GM12878 (cell line): ENCODE measurements around the gene SHISA6. TPM values are rescaled to one million over a fixed set of nuclear protein-coding genes. Genes with fewer than 3 reads are reported as not detected.

Source experiments
- ATAC-seq: fragments of 200-7000 bp; cut with Tn5 transposase; 3 replicates; pipeline ENCODE4 v1.9.1; 2020; ENCODE audit warnings: mild to moderate bottlenecking, moderate library complexity
- BruUV-seq: library from RNA; stranded (reverse); fragments of 400-500 nt; replicated peaks from 2 replicates; lab custom pipeline; 2021; lab: Mats Ljungman, UMichigan
- CTCF ChIA-PET: fragments of 300-600 bp; sonication (Branson Sonifier 250); formaldehyde crosslinking; extraction: SDS; loops from one replicate; lab custom pipeline; 2021; ENCODE audit warnings: inconsistent platforms; lab: Yijun Ruan, JAX
- POLR2A ChIA-PET: fragments of 350-600 bp; formaldehyde crosslinking; extraction: SDS; loops from one replicate; lab custom pipeline; 2021; ENCODE audit warnings: inconsistent platforms; lab: Charles Lee
- RAD21 ChIA-PET: fragments of 300-600 bp; sonication (Branson Sonifier 250); formaldehyde crosslinking; loops from one replicate; lab custom pipeline; 2023; ENCODE audit warnings: antibody characterized with exemption; ENCODE audit not compliant: unreplicated experiment; lab: Charles Lee
- SMC1A ChIA-PET: fragments of 300-600 bp; sonication (Branson Sonifier 250); formaldehyde crosslinking; loops from one replicate; lab custom pipeline; 2023; ENCODE audit not compliant: unreplicated experiment, uncharacterized antibody; lab: Charles Lee
- DNase-seq: peaks from one replicate; pipeline ENCODE4 v3.0.0-alpha.2; 2011; ENCODE audit warnings: low read depth, low spot score
- FAIRE-seq: peaks from 3 replicates; lab custom pipeline; 2011; peaks lifted over from hg19 to GRCh38; lab: Jason Lieb, UNC
- H2AFZ ChIP-seq: 2 replicates; pipeline ENCODE4 v1.6.0; 2011; ENCODE audit warnings: low read depth, low read length, control low read depth; ENCODE audit not compliant: control insufficient read depth
- H3K27ac ChIP-seq: 2 replicates; pipeline ENCODE4 v1.5.1; 2011; ENCODE audit warnings: control low read depth; ENCODE audit not compliant: control insufficient read depth, insufficient read depth
- H3K27me3 ChIP-seq, 2 experiments: replicated peaks in 1 of 2; 2 replicates each; pipeline versions ENCODE4 v1.6.0 to v1.6.1; 2011; ENCODE audit warnings: low read length in 1 of 2; ENCODE audit not compliant: control insufficient read depth in 2 of 2, insufficient read depth in 2 of 2
- H3K36me3 ChIP-seq, 2 experiments: 2 replicates each; pipeline ENCODE4 v1.5.1; 2011; ENCODE audit warnings: low read length in 1 of 2; ENCODE audit not compliant: control insufficient read depth in 2 of 2, insufficient read depth in 2 of 2
- H3K4me1 ChIP-seq: 2 replicates; pipeline ENCODE4 v1.6.1; 2011; ENCODE audit warnings: mild to moderate bottlenecking, low read length, moderate library complexity, mixed read lengths; ENCODE audit not compliant: control insufficient read depth, insufficient read depth
- H3K4me2 ChIP-seq: 2 replicates; pipeline ENCODE4 v1.6.0; 2011; ENCODE audit warnings: control low read depth; ENCODE audit not compliant: control insufficient read depth, insufficient read depth
- H3K4me3 ChIP-seq: fragments of 200-600 bp; sonication (generic); 2 replicates; pipeline ENCODE4 v1.5.1; 2016
- H3K79me2 ChIP-seq: 2 replicates; pipeline ENCODE4 v1.6.0; 2011; ENCODE audit warnings: low read length; ENCODE audit not compliant: control insufficient read depth, insufficient read depth
- H3K9ac ChIP-seq: 2 replicates; pipeline ENCODE4 v1.8.0; 2011; ENCODE audit warnings: low read length, control low read depth, mixed read lengths; ENCODE audit not compliant: control insufficient read depth, insufficient read depth
- H3K9me3 ChIP-seq: replicated peaks from 3 replicates; pipeline ENCODE4 v1.5.1; 2011; ENCODE audit warnings: mild to moderate bottlenecking, low read length; ENCODE audit not compliant: control insufficient read depth, insufficient read depth
- H4K20me1 ChIP-seq: 2 replicates; pipeline ENCODE4 v1.6.0; 2011; ENCODE audit not compliant: control insufficient read depth, insufficient read depth
- CHD1 ChIP-seq: IDR thresholded peaks from 2 replicates; pipeline ENCODE4 v1.6.1; 2012; ENCODE audit warnings: low read depth, low read length, improper control_type of control experiment
- EED ChIP-seq: sonication (generic); IDR thresholded peaks from 2 replicates; pipeline ENCODE4 v1.6.1; 2016; ENCODE audit warnings: antibody characterized with exemption, low read depth
- EZH2 ChIP-seq: IDR thresholded peaks from 2 replicates; pipeline ENCODE4 v1.6.1; 2012; ENCODE audit warnings: low read depth, mild to moderate bottlenecking, control low read depth, inconsistent platforms, low read length, borderline replicate concordance; ENCODE audit not compliant: control insufficient read depth
- KLF5 ChIP-seq: fragments of 450-650 bp; IDR thresholded peaks from 2 replicates; pipeline ENCODE4 v1.6.1; 2014; ENCODE audit warnings: mild to moderate bottlenecking; ENCODE audit not compliant: partially characterized antibody
- MTA3 ChIP-seq: IDR thresholded peaks from 2 replicates; pipeline ENCODE4 v1.6.1; 2012; ENCODE audit warnings: low read length, inconsistent platforms, borderline replicate concordance
- NRF1 ChIP-seq: conservative IDR thresholded peaks from 2 replicates; pipeline ENCODE4 v1.6.1; 2011; ENCODE audit warnings: mild to moderate bottlenecking, low read depth, low read length, improper control_type of control experiment
- POLR2AphosphoS5 ChIP-seq: IDR thresholded peaks from 2 replicates; pipeline ENCODE4 v1.6.1; 2011; ENCODE audit warnings: mild to moderate bottlenecking, low read length, inconsistent platforms
- RAD51 ChIP-seq: fragments of 450-650 bp; IDR thresholded peaks from 2 replicates; pipeline ENCODE4 v1.6.1; 2016; ENCODE audit warnings: moderate library complexity, mild to moderate bottlenecking, inconsistent platforms
- SMARCA5 ChIP-seq: fragments of 450-650 bp; IDR thresholded peaks from 2 replicates; pipeline ENCODE4 v1.6.1; 2017; ENCODE audit warnings: mild to moderate bottlenecking
- SMC3 ChIP-seq: IDR thresholded peaks from 2 replicates; pipeline ENCODE4 v1.6.1; 2011; ENCODE audit warnings: low read length, improper control_type of control experiment, borderline replicate concordance
- SREBF2 ChIP-seq: IDR thresholded peaks from 2 replicates; pipeline ENCODE4 v1.6.1; 2012; ENCODE audit warnings: mild to moderate bottlenecking, low read length
- ZNF274 ChIP-seq: IDR thresholded peaks from one replicate; pipeline ENCODE4 v1.8.0; 2011; ENCODE audit not compliant: insufficient read length, insufficient read depth
- ZZZ3 ChIP-seq: IDR thresholded peaks from 2 replicates; pipeline ENCODE4 v1.6.1; 2011; ENCODE audit warnings: low read depth; ENCODE audit not compliant: control insufficient read depth, insufficient read length
- WGBS: methylation state at CpG from one replicate; pipeline ENCODE4 v1.1.6; 2016; ENCODE audit warnings: low lambda C conversion rate; ENCODE audit not compliant: insufficient replicate concordance, insufficient coverage; ENCODE audit errors: missing lambda C conversion rate; 5-methylcytosine and 5-hydroxymethylcytosine counted together
- in situ Hi-C: fragments of 300-500 bp; cut with MboI; formaldehyde crosslinking; loops from 9 replicates; pipeline ENCODE4 v1.14.3; 2018; ENCODE audit warnings: mixed read lengths
- intact Hi-C: fragments of 100-400 bp; cut with micrococcal nuclease; formaldehyde crosslinking; loops from one replicate; pipeline ENCODE4 v1.14.2; 2022; ENCODE audit not compliant: unreplicated experiment
- polyA plus RNA-seq, 11 experiments: library from polyadenylated mRNA; depleted of rRNA in 4 of 11; unstranded in 6 of 11; stranded (reverse) in 5 of 11; fragments of >200 nt; fragmentation: Nextera tagmentation in 4 of 11; fragmentation: Illumina TruSeq in 1 of 11; extraction: Ambion mirVana in 4 of 11; extraction: Trizol in 1 of 11; gene quantifications; 1 replicate in 1 of 11; 2 replicates in 10 of 11; pipeline versions ENCODE4 v1.2.1 to v1.2.3, GENCODE V29; 2011 to 2016; ENCODE audit warnings: inconsistent platforms in 2 of 11, missing spikeins in 2 of 11, low read depth in 1 of 11
- total RNA-seq, 4 experiments: library from RNA; depleted of rRNA in 3 of 4; stranded (reverse); fragments of >200 nt in 3 of 4; fragmentation: Illumina TruSeq in 1 of 4; extraction: Trizol in 1 of 4; gene quantifications; 2 replicates each; pipeline versions ENCODE4 v1.2.1 to v1.2.3, GENCODE V29; 2013 to 2021
- TF ChIP-seq, protein P1 (sequence below): IDR thresholded peaks from 2 replicates; pipeline ENCODE4 v1.6.1; 2011; ENCODE audit warnings: low read depth, low read length, improper control_type of control experiment, borderline replicate concordance
- TF ChIP-seq, protein P2 (sequence below): fragments of 450-650 bp; IDR thresholded peaks from 2 replicates; pipeline ENCODE4 v1.6.1; 2016; ENCODE audit warnings: mild to moderate bottlenecking, moderate library complexity, borderline replicate concordance
- TF ChIP-seq, protein P3 (sequence below): IDR thresholded peaks from 2 replicates; pipeline ENCODE4 v1.6.1; 2011; ENCODE audit warnings: borderline replicate concordance, low read depth, mild to moderate bottlenecking, moderate library complexity, mixed read lengths, low read length; ENCODE audit not compliant: insufficient read depth; ENCODE audit errors: extremely low read length
- TF ChIP-seq, protein P4 (sequence below): fragments of 450-650 bp; formaldehyde crosslinking; IDR thresholded peaks from 2 replicates; pipeline ENCODE4 v1.4.0; 2020; ENCODE audit warnings: mild to moderate bottlenecking, moderate library complexity

Gene SHISA6
- total and polyA plus RNA-seq, 10 of the 15 experiments (the other 5 are each of a cell fraction or from before 2014, with no cell fraction given) = not detected

DNA sequence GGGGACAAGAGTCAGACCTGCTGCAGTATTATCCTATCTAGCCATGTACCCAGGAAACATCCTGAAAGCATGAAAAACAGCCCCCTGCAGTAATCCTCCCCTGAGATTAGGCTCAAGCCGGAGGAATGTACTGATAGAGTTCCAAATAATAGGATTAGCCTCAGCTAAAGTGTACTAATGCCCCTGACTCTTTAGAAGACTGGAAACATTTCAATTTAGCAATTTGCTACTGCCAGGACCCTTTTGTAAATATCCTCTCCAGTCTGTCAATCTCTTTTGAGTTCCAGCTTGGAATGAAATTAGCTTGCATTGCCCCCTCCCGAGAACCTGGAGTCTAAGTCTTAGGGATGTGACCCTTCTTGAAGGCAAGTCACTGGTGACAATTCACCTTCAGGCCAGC, 246.5 kb downstream of the SHISA6 start:
- BruUV-seq = no TSS peak
- Histone ChIP-seq H2AFZ (no peak overlapping the region), H3K27me3 (no peaks in the 10 kb centered on the region), H3K9ac (no peak overlapping the region), H3K9me3 (no peaks in the 10 kb centered on the region), H3K27ac (no peak overlapping the region), H3K4me3 (no peak overlapping the region), H3K4me1 (no peaks in the 10 kb centered on the region), H3K36me3 (no peaks in the 10 kb centered on the region), H3K4me2 (no peak overlapping the region), H4K20me1 (no peaks in the 10 kb centered on the region), H3K79me2 (no peaks in the 10 kb centered on the region)
- FAIRE-seq (no peak), ATAC-seq (no peak), DNase-seq (no peak)
- in situ Hi-C loops = no loop called here
- ChIA-PET SMC1A (no interaction called here), RAD21 (no interaction called here), POLR2A (no interaction called here), CTCF (no interaction called here)
- WGBS = 3% methylated on average over 2 of the region's 2 CpGs
- intact Hi-C loops = no loop called here
- no peak for TF ChIP-seq SMARCA5
- no peak for TF ChIP-seq RAD51
- no peak for TF ChIP-seq ZNF274
- TF ChIP-seq EZH2 = no peak
- TF ChIP-seq, protein P1, sequence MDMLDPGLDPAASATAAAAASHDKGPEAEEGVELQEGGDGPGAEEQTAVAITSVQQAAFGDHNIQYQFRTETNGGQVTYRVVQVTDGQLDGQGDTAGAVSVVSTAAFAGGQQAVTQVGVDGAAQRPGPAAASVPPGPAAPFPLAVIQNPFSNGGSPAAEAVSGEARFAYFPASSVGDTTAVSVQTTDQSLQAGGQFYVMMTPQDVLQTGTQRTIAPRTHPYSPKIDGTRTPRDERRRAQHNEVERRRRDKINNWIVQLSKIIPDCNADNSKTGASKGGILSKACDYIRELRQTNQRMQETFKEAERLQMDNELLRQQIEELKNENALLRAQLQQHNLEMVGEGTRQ = no peak
- TF ChIP-seq, protein P2, sequence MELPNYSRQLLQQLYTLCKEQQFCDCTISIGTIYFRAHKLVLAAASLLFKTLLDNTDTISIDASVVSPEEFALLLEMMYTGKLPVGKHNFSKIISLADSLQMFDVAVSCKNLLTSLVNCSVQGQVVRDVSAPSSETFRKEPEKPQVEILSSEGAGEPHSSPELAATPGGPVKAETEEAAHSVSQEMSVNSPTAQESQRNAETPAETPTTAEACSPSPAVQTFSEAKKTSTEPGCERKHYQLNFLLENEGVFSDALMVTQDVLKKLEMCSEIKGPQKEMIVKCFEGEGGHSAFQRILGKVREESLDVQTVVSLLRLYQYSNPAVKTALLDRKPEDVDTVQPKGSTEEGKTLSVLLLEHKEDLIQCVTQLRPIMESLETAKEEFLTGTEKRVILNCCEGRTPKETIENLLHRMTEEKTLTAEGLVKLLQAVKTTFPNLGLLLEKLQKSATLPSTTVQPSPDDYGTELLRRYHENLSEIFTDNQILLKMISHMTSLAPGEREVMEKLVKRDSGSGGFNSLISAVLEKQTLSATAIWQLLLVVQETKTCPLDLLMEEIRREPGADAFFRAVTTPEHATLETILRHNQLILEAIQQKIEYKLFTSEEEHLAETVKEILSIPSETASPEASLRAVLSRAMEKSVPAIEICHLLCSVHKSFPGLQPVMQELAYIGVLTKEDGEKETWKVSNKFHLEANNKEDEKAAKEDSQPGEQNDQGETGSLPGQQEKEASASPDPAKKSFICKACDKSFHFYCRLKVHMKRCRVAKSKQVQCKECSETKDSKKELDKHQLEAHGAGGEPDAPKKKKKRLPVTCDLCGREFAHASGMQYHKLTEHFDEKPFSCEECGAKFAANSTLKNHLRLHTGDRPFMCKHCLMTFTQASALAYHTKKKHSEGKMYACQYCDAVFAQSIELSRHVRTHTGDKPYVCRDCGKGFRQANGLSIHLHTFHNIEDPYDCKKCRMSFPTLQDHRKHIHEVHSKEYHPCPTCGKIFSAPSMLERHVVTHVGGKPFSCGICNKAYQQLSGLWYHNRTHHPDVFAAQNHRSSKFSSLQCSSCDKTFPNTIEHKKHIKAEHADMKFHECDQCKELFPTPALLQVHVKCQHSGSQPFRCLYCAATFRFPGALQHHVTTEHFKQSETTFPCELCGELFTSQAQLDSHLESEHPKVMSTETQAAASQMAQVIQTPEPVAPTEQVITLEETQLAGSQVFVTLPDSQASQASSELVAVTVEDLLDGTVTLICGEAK = no peak
- no peak for TF ChIP-seq SREBF2
- no peak for TF ChIP-seq NRF1
- TF ChIP-seq EED = no peak
- TF ChIP-seq SMC3 = no peak
- TF ChIP-seq, protein P3, sequence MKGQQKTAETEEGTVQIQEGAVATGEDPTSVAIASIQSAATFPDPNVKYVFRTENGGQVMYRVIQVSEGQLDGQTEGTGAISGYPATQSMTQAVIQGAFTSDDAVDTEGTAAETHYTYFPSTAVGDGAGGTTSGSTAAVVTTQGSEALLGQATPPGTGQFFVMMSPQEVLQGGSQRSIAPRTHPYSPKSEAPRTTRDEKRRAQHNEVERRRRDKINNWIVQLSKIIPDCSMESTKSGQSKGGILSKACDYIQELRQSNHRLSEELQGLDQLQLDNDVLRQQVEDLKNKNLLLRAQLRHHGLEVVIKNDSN = no peak
- TF ChIP-seq CHD1 = no peak
- no peak for TF ChIP-seq POLR2AphosphoS5
- TF ChIP-seq, protein P4, sequence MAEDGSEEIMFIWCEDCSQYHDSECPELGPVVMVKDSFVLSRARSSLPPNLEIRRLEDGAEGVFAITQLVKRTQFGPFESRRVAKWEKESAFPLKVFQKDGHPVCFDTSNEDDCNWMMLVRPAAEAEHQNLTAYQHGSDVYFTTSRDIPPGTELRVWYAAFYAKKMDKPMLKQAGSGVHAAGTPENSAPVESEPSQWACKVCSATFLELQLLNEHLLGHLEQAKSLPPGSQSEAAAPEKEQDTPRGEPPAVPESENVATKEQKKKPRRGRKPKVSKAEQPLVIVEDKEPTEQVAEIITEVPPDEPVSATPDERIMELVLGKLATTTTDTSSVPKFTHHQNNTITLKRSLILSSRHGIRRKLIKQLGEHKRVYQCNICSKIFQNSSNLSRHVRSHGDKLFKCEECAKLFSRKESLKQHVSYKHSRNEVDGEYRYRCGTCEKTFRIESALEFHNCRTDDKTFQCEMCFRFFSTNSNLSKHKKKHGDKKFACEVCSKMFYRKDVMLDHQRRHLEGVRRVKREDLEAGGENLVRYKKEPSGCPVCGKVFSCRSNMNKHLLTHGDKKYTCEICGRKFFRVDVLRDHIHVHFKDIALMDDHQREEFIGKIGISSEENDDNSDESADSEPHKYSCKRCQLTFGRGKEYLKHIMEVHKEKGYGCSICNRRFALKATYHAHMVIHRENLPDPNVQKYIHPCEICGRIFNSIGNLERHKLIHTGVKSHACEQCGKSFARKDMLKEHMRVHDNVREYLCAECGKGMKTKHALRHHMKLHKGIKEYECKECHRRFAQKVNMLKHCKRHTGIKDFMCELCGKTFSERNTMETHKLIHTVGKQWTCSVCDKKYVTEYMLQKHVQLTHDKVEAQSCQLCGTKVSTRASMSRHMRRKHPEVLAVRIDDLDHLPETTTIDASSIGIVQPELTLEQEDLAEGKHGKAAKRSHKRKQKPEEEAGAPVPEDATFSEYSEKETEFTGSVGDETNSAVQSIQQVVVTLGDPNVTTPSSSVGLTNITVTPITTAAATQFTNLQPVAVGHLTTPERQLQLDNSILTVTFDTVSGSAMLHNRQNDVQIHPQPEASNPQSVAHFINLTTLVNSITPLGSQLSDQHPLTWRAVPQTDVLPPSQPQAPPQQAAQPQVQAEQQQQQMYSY = no peak
- TF ChIP-seq MTA3 = no peak
- no peak for TF ChIP-seq ZZZ3
- TF ChIP-seq KLF5 = no peak
